Epidermal melanocyte (primary cell): ENCODE measurements around the gene ARL3.

ENCODE experiments used
- DNase-seq: peaks from one replicate; pipeline ENCODE4 v3.0.0; 2011; ENCODE audit warnings: low spot score; ENCODE audit not compliant: insufficient read length

ARL3 gene

DNA sequence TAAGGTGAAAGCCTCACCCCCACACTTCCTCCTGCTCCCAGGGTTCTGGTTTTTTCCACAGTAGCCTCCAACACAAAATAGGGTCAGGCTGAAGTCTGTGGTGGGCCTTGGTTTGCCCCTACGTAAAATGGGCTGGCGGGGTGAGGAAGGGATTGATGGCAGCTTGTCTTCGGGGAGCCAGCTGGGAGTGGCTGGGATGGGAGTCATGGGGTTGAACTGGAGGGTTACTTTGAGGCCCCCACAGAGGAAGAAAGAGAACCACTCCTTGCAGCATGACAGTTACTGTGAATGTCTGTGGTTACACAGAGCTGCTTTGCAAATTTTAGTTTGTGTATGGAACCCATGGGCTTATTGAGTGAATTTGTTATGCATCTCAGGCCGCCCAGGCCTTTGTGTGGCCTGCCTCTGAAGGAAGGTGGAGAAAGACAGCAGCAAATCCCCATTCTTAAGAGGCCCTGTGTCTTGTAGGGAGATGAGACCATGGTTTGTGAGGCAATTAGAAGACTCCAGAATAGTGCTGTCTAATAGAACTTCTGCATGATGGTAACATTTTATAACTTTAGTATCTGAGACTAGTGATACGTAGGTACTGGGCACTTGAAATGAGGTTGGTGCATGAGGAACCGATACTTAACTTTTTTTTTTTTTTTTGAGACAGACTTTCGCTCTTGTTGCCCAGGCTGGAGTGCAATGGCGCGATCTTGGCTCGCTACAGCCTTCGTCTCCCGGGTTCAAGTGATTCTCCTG is 61.9 kb downstream of the ARL3 start:
- peak; percentile 24 for DNase-seq

GRCh38 chr10:102651455-102652169 is 62.6 kb downstream of the ARL3 start:
- DNase-seq: peak; percentile 11

GRCh38 chr10:102650655-102651454 is 63.3 kb downstream of the ARL3 start:
- peak; percentile 11 for DNase-seq

- DNase-seq: peak; percentile 14
These were observed 64.2 kb downstream of the ARL3 start for GRCh38 chr10:102649797-102650654.

DNA sequence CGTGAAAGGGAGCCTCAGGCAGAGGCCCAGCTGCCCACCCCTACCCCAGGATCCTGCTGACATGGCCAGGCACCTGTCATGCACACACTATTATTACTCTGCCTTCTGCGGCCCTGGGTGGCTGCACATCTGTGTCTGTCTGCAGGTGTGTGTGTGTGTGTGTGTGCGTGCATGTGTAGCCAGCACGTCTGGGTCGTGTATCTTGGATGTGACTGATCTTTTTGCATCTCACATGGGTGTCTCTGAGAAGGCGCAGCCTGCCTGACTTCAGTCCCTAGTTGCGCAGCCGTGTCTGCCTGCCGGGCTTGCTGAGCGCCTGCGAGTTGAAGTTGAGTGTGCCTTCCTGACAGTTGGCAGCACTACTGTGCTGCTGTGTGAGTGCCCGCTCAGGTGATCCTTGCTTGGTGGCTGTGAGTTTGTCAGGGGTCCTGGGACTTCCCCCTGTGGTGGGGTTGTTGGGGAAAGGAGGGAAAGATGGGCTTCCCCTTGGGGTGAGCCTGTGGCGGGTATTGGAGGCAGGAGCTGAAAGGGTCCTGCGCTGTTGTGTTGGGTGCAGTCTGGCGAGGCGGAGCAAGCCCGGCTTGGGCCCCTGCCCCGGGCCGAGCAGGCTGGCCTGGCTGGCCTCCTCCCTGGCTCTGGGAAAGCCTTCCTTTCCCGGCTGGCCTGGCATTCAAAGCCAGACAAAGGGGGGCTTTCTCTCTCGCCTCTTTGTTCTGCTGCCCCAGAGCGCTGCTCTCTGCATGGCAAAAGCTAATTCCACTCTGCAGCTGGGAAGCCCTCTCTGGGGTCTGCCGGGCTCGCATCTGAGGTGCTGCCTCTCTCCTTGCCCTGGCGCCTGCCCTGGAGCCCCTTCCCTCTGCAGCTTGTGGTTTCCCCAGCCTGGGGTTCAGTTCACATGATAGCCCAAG is 65.1 kb downstream of the ARL3 start:
- peak; percentile 64 for DNase-seq

- DNase-seq: no peak
These were observed 65.8 kb downstream of the ARL3 start for GRCh38 chr10:102648269-102648888.

DNA sequence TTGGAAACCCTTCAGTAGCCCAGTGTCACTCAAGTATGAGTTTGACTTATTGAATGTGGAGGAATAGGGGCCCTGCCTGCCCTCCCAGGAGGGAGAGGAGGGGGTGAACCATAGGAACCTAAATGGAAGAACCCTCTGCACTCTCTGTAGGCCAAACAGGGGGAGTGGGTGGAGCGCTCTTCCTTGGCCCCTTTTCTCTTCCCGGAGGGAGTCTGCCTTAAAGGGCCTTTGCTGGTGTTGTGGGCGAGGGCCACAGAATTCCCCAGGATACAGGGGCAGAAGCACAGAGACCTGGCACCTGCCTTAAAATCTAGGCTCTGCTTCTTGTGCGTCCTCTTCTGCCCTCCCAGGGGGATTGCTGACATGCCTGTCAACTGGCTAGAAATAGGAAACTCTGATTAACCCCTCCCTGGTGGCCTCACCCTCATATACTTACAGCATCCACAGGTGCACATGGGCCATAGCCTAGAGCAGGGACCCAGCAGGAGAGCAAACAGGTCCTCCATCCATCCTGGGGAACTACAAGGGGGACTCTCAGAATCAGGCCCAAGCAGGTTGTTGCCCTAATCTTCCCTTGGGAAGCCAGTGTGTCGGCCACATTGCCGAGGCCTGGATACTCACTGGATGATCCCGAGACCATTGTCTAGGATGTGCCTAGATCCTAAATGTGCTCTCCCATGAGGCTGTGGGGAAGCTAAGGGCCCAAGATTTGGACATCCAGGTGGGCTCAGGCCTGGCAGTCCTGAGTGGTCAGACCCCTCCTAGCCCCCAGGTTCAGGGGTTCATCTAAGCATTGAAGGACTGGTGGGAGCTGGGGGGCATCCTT is 66.5 kb downstream of the ARL3 start:
- DNase-seq: peak; percentile 8

DNA sequence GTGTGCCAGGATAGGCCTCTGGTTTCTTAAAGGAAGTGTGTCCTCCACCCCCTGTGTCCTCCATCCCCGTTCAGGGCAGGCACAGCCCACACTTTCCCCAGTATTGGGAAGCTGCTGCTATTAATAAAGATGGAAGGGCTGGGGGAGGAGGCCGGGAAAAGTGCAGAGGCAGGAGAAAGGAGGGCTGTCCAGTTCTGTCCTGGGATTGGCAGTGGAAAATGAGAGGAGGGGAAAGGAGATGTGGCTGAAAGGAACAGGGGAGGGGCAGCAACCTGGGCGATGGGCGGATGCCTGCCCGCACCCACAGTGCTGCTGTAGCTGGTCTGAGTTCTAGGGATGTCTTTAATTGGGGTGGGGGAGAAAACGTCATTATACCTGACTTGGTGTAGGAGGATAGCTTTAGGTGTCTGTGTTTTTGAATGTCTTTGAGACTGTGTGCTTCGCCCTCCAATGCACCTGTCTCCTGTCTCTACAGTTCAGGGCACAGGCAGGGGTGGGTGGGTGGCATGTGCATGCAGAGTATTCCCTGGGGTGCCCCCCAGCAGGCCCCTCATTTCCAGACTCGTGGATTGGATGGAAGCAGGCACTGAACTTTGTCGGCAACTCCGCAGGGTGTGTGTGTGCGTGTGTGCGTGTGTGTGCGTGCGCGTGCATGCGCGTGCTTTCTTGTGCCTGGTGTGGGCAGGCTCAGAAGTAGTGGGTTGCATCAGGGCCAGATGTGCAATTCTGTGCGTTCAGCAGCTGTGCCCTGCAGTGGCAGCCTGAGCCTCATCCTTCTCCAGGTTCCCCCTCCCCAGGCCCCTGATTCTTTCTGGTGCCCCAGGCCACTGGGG is 67.4 kb downstream of the ARL3 start:
- peak; percentile 31 for DNase-seq

- DNase-seq: peak; percentile 57
These were observed 68.2 kb downstream of the ARL3 start for GRCh38 chr10:102645741-102646609.

GRCh38 chr10:102645388-102645740 is 68.8 kb downstream of the ARL3 start:
- DNase-seq: peak; percentile 24

DNA sequence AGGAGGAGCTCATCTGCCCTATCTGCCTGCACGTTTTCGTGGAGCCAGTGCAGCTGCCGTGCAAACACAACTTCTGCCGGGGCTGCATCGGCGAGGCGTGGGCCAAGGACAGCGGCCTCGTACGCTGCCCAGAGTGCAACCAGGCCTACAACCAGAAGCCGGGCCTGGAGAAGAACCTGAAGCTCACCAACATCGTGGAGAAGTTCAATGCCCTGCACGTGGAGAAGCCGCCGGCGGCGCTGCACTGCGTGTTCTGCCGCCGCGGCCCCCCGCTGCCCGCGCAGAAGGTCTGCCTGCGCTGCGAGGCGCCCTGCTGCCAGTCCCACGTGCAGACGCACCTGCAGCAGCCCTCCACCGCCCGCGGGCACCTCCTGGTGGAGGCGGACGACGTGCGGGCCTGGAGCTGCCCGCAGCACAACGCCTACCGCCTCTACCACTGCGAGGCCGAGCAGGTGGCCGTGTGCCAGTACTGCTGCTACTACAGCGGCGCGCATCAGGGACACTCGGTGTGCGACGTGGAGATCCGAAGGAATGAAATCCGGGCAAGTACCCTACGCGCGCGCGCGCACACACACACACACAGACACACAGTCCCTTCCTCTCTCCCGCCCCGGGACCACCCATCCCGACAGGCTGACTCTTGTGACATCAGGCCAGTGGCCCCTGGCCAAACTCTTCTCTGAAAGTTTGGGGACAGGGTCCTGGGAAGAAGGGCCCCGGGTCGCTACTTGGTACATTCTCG is 69.4 kb downstream of the ARL3 start:
- peak; percentile 13 for DNase-seq

DNA sequence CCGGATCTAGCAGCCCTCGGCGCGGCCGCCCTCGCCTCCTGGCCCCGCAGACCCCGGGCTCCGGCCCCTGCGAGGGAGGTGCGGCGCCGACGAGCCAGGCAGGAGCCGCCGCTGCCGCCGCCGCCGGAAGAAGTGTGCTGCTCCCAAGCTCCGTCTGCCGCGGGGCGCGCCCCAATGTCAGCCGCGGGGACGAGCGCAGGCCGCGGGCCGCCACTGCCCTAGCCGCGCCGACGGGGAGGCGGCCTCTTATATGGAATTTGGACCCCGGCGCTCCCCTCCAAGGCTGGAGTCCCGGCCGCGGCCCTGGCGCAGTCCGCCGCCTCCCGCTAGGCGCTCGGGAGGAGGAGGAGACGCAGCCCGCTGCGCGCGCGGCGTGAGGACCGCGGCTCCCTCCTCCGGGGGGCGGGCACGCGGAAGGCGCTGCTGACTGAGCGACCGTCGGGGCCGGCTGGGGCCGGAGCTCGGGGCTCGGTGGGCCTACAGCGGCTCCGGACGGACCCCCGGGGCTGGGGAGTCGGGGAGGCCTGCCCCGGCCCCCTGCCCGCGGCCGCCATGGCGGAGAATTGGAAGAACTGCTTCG is 70.0 kb downstream of the ARL3 start, which contains the start of gene TRIM8:
Gene TRIM8, plus strand, starts transcription at position 414 of the 580 bp plus-strand sequence. Its CDS starts 139 bp downstream, at position 553.
- peak; percentile 9 for DNase-seq

- peak; percentile 37 for DNase-seq
These were observed 70.7 kb downstream of the ARL3 start for GRCh38 chr10:102643336-102644065.

DNA sequence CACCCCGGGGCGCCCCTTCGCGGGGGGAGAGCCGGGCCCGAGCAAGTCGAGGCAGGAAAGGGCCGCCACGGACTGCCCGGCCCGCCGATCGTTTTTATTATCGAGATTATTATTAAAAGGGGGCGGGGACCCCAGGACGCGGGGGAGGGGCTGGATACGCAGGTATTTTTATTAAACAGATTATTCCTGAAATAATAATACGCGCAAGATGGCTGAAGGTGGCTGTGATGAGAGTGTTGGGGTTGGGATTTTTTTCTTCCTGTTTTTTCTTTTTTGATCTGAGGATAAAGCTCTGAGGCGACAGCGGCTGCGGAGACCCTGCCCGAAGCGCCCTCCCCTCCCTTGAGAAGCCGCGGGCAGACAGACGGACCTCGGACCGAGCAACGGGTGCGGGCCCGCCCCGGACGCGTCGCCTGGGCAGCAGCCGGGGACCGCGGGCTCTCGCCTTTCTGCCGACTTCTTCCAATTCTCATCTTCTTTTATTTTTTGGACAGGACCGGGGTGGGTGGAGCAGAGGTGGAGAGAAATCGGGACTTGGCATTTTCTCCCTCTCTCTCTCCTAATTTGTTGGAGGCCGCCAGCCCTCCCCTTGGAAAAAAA is 71.4 kb downstream of the ARL3 start:
- DNase-seq: peak; percentile 13
